ENCODE data around the gene CR1.
A peak's percentile ranks its signal among the peaks of the same experiment; 100 is the strongest.
"Not testable (repeated sequence)": the region's sequence is repeated elsewhere in the genome, so short reads cannot be mapped to it uniquely, and the experiment has no call there.

The CR1 gene

GRCh38 chr1:207638487-207639145, 142.7 kb downstream of the CR1 start:
- not testable (repeated sequence) for H3K27me3 ChIP-seq (ENCODE audit: control insufficient read depth in 1 of 2, insufficient read depth in 2 of 2, low read length in 2 of 2); H3K4me1 ChIP-seq (ENCODE audit: control insufficient read depth in 1 of 2, insufficient read depth in 2 of 2, low read length in 2 of 2); H3K4me3 ChIP-seq (ENCODE audit: low read depth in 1 of 2, low read length in 2 of 2); H3K36me3 ChIP-seq (ENCODE audit: control insufficient read depth in 1 of 2, insufficient read depth in 2 of 2, low read length in 2 of 2); H3K9me3 ChIP-seq (ENCODE audit: control insufficient read depth in 1 of 2, low read length in 2 of 2); H3K27ac ChIP-seq (ENCODE audit: low read depth, low read length); H3K9ac ChIP-seq (ENCODE audit: low read depth in 1 of 2, low read length in 2 of 2)

- H3K9ac ChIP-seq (ENCODE audit: low read depth in 1 of 2, low read length in 2 of 2); H3K9me3 ChIP-seq (ENCODE audit: control insufficient read depth in 1 of 2, low read length in 2 of 2); H3K4me1 ChIP-seq (ENCODE audit: control insufficient read depth in 1 of 2, insufficient read depth in 2 of 2, low read length in 2 of 2); H3K4me3 ChIP-seq (ENCODE audit: low read depth in 1 of 2, low read length in 2 of 2); H3K27me3 ChIP-seq (ENCODE audit: control insufficient read depth in 1 of 2, insufficient read depth in 2 of 2, low read length in 2 of 2); H3K36me3 ChIP-seq (ENCODE audit: control insufficient read depth in 1 of 2, insufficient read depth in 2 of 2, low read length in 2 of 2); H3K27ac ChIP-seq (ENCODE audit: low read depth, low read length): not testable (repeated sequence)
These were observed 143.4 kb downstream of the CR1 start for GRCh38 chr1:207639362-207639761.

GRCh38 chr1:207644166-207644851, 148.4 kb downstream of the CR1 start:
- peaks cover 0 to 5% of the 10 kb centered on the region in 2 donors for H3K4me1 ChIP-seq (ENCODE audit: control insufficient read depth in 1 of 2, insufficient read depth in 2 of 2, low read length in 2 of 2)
- H3K36me3 ChIP-seq (ENCODE audit: control insufficient read depth in 1 of 2, insufficient read depth in 2 of 2, low read length in 2 of 2), result no peaks in the 10 kb centered on the region
- H3K27ac ChIP-seq (ENCODE audit: low read depth, low read length), result no peak overlapping the region
- H3K9me3 ChIP-seq (ENCODE audit: control insufficient read depth in 1 of 2, low read length in 2 of 2), result no peaks in the 10 kb centered on the region
- no peaks in the 10 kb centered on the region for H3K27me3 ChIP-seq (ENCODE audit: control insufficient read depth in 1 of 2, insufficient read depth in 2 of 2, low read length in 2 of 2)
- H3K4me3 ChIP-seq (ENCODE audit: low read depth in 1 of 2, low read length in 2 of 2), result peak overlapping the region; percentile 69 to 76
- no peak overlapping the region for H3K9ac ChIP-seq (ENCODE audit: low read depth in 1 of 2, low read length in 2 of 2)

- peaks cover 0 to 5% of the 10 kb centered on the region in 2 donors for H3K4me1 ChIP-seq (ENCODE audit: control insufficient read depth in 1 of 2, insufficient read depth in 2 of 2, low read length in 2 of 2)
- H3K27me3 ChIP-seq (ENCODE audit: control insufficient read depth in 1 of 2, insufficient read depth in 2 of 2, low read length in 2 of 2), result no peaks in the 10 kb centered on the region
- peak within 1 kb of the TSS; percentile 69 to 76 for H3K4me3 ChIP-seq (ENCODE audit: low read depth in 1 of 2, low read length in 2 of 2)
- H3K9me3 ChIP-seq (ENCODE audit: control insufficient read depth in 1 of 2, low read length in 2 of 2), result no peaks in the 10 kb centered on the region
- H3K27ac ChIP-seq (ENCODE audit: low read depth, low read length), result no peak within 1 kb of the TSS
- H3K9ac ChIP-seq (ENCODE audit: low read depth in 1 of 2, low read length in 2 of 2), result peak within 1 kb of the TSS in 1 of 2 donors; percentile 27
- no peaks in the 10 kb centered on the region for H3K36me3 ChIP-seq (ENCODE audit: control insufficient read depth in 1 of 2, insufficient read depth in 2 of 2, low read length in 2 of 2)
These were observed 149.1 kb downstream of the CR1 start, which contains the start of gene CR1L for GRCh38 chr1:207644852-207645634. Gene CR1L, plus strand, starts transcription at chr1:207645133. Its CDS starts 101 bp downstream, at chr1:207645234.

DNA sequence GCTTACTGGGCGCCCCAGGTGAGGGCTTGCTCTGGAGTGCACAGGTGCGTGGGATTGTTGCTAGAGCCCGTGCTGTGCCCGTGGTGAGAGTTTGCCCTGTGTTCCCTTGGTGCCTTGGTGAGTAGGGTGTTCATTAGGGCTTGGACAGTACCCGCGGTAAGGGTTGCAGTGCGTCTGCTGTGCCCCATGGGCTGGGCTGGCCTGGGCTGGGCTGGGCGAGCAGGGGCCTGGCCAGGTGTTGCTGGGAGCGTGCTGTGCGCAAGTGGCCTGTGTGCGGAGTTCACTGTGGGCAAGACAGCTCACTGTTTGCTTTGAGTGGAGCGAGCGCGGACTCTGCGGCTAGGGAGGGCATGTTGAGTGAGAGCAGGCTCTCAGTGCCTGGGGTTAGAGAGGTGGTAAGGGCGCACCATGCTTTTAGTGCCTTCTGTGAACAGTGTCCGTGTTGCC, 149.7 kb downstream of the CR1 start:
- H3K36me3 ChIP-seq (ENCODE audit: control insufficient read depth in 1 of 2, insufficient read depth in 2 of 2, low read length in 2 of 2), result no peaks in the 10 kb centered on the region
- no peaks in the 10 kb centered on the region for H3K9me3 ChIP-seq (ENCODE audit: control insufficient read depth in 1 of 2, low read length in 2 of 2)
- no peak overlapping the region for H3K9ac ChIP-seq (ENCODE audit: low read depth in 1 of 2, low read length in 2 of 2)
- no peaks in the 10 kb centered on the region for H3K27me3 ChIP-seq (ENCODE audit: control insufficient read depth in 1 of 2, insufficient read depth in 2 of 2, low read length in 2 of 2)
- no peak overlapping the region for H3K4me3 ChIP-seq (ENCODE audit: low read depth in 1 of 2, low read length in 2 of 2)
- H3K27ac ChIP-seq (ENCODE audit: low read depth, low read length), result no peak overlapping the region
- peaks cover 0 to 5% of the 10 kb centered on the region in 2 donors for H3K4me1 ChIP-seq (ENCODE audit: control insufficient read depth in 1 of 2, insufficient read depth in 2 of 2, low read length in 2 of 2)

DNA sequence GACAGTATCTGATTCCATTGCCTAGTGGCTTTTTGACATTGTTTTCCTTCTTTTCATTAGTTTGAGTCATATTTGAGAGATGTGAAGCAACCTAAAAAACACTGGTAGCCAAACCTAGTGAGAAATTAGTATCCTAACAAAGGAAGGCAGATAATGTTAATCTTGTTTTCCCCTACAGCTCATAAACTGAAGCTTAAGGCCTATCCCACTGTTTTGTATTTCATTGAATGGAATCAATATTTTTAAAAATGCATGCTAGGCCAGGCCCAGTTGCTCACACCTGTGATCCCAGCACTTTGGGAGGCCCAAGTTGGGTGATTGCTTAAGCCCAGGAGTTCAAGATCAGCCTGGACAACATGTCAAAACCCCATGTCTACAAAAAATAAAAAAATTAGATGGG, 150.2 kb downstream of the CR1 start:
- no peak overlapping the region for H3K4me3 ChIP-seq (ENCODE audit: low read depth in 1 of 2, low read length in 2 of 2)
- H3K9ac ChIP-seq (ENCODE audit: low read depth in 1 of 2, low read length in 2 of 2), result no peak overlapping the region
- no peaks in the 10 kb centered on the region for H3K9me3 ChIP-seq (ENCODE audit: control insufficient read depth in 1 of 2, low read length in 2 of 2)
- peaks cover 0 to 5% of the 10 kb centered on the region in 2 donors for H3K4me1 ChIP-seq (ENCODE audit: control insufficient read depth in 1 of 2, insufficient read depth in 2 of 2, low read length in 2 of 2)
- no peak overlapping the region for H3K27ac ChIP-seq (ENCODE audit: low read depth, low read length)
- no peaks in the 10 kb centered on the region for H3K27me3 ChIP-seq (ENCODE audit: control insufficient read depth in 1 of 2, insufficient read depth in 2 of 2, low read length in 2 of 2)
- H3K36me3 ChIP-seq (ENCODE audit: control insufficient read depth in 1 of 2, insufficient read depth in 2 of 2, low read length in 2 of 2), result no peaks in the 10 kb centered on the region

DNA sequence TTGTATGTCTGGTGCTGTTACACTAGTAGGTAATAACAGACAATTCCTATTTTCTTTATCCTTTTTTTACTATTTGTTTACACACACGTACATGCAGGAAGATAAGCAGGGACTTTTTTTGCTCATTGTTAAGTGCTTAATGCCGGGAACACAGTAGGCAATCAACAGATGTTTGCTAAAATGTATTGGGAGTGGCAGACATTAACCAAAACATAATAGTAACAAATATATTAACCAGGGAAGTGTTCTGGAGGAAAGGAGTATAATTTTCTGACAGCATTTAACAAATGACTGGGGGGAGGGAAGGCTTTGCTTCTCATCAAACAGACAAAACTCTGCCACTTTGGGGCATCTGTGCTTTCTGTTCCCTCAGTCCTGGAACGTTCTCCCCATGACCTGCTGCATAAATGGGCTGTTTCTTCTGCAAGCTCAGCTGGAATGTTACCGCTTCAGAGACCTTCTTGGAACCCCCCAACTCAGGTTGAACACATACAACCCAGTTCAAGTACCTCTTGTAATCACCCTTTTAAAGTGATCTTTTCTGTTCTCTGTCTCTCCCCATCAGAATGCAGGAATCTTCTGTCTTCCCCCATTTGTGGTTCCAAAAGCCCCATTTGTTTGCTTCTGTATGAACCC, 151.1 kb downstream of the CR1 start:
- Histone ChIP-seq H3K9me3 (ENCODE audit: control insufficient read depth in 1 of 2, low read length in 2 of 2) (no peaks in the 10 kb centered on the region), H3K27ac (ENCODE audit: low read depth, low read length) (no peak overlapping the region), H3K27me3 (ENCODE audit: control insufficient read depth in 1 of 2, insufficient read depth in 2 of 2, low read length in 2 of 2) (no peaks in the 10 kb centered on the region), H3K4me1 (ENCODE audit: control insufficient read depth in 1 of 2, insufficient read depth in 2 of 2, low read length in 2 of 2) (peaks cover 0 to 5% of the 10 kb centered on the region in 2 donors), H3K36me3 (ENCODE audit: control insufficient read depth in 1 of 2, insufficient read depth in 2 of 2, low read length in 2 of 2) (no peaks in the 10 kb centered on the region), H3K9ac (ENCODE audit: low read depth in 1 of 2, low read length in 2 of 2) (no peak overlapping the region), H3K4me3 (ENCODE audit: low read depth in 1 of 2, low read length in 2 of 2) (no peak overlapping the region)

DNA sequence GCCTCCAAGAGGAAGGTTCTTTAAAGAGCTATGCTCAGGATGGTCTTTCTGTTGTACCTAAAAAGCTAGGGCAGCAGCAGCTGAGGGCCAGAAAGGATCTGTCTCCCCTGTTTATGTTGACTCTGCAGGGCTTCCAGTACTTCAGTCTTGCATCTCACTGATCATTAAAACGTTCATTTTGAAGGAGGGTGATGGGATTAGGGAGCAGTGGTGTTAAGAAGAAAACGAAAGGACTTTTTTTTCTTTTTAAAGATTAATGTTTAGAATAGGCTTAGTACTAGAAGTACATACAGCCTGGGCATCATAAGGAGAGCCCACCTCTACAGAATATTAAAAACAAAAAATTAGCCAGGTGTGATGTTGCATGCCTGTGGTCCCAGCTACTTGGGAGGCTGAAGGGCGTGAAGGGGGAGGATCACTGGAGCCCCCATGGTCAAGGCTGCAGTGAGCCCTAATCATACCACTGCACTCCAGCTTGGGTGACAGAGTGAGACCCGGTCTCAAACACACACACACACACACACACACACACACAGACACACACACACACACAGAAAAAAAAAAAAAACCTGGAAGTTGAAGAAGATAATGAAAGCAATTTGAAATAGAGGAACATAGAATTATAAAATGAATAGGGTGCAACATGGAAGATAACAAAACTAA, 151.8 kb downstream of the CR1 start:
- no peaks in the 10 kb centered on the region for H3K9me3 ChIP-seq (ENCODE audit: control insufficient read depth in 1 of 2, low read length in 2 of 2)
- peaks cover 0 to 5% of the 10 kb centered on the region in 2 donors for H3K4me1 ChIP-seq (ENCODE audit: control insufficient read depth in 1 of 2, insufficient read depth in 2 of 2, low read length in 2 of 2)
- H3K4me3 ChIP-seq (ENCODE audit: low read depth in 1 of 2, low read length in 2 of 2), result no peak overlapping the region
- H3K27me3 ChIP-seq (ENCODE audit: control insufficient read depth in 1 of 2, insufficient read depth in 2 of 2, low read length in 2 of 2), result no peaks in the 10 kb centered on the region
- no peaks in the 10 kb centered on the region for H3K36me3 ChIP-seq (ENCODE audit: control insufficient read depth in 1 of 2, insufficient read depth in 2 of 2, low read length in 2 of 2)
- no peak overlapping the region for H3K27ac ChIP-seq (ENCODE audit: low read depth, low read length)
- H3K9ac ChIP-seq (ENCODE audit: low read depth in 1 of 2, low read length in 2 of 2), result no peak overlapping the region

GRCh38 chr1:207648334-207649209, 152.6 kb downstream of the CR1 start:
- Histone ChIP-seq H3K36me3 (ENCODE audit: control insufficient read depth in 1 of 2, insufficient read depth in 2 of 2, low read length in 2 of 2) (no peaks in the 10 kb centered on the region), H3K27ac (ENCODE audit: low read depth, low read length) (no peak overlapping the region), H3K4me1 (ENCODE audit: control insufficient read depth in 1 of 2, insufficient read depth in 2 of 2, low read length in 2 of 2) (peaks cover 0 to 5% of the 10 kb centered on the region in 2 donors), H3K27me3 (ENCODE audit: control insufficient read depth in 1 of 2, insufficient read depth in 2 of 2, low read length in 2 of 2) (no peaks in the 10 kb centered on the region), H3K9ac (ENCODE audit: low read depth in 1 of 2, low read length in 2 of 2) (no peak overlapping the region), H3K4me3 (ENCODE audit: low read depth in 1 of 2, low read length in 2 of 2) (no peak overlapping the region), H3K9me3 (ENCODE audit: control insufficient read depth in 1 of 2, low read length in 2 of 2) (no peaks in the 10 kb centered on the region)

Measured in duodenal mucosa (tissue), 2 donors.